Breast epithelium (tissue), 4 donors: ENCODE measurements around the gene SARM1. TPM values are rescaled to one million over a fixed set of nuclear protein-coding genes. Genes with fewer than 3 reads are reported as not detected.

Experiments used
- DNase-seq, 2 donors: peaks; one replicate each; pipeline ENCODE4 v3.0.0-alpha.2; 2019; ENCODE audit warnings: low spot score in 2 of 2
- H3K27ac ChIP-seq, 2 donors: fragments of 200-600 bp; sonication (generic) in 1 of 2; one replicate each; pipeline ENCODE4 v1.5.1; 2016 to 2019; ENCODE audit warnings: mild to moderate bottlenecking in 1 of 2
- H3K27me3 ChIP-seq, 2 donors: fragments of 200-600 bp; sonication (generic) in 1 of 2; one replicate each; pipeline versions ENCODE4 v1.5.1 to v1.6.0; 2017 to 2019; ENCODE audit warnings: control low read depth in 1 of 2, mild to moderate bottlenecking in 1 of 2
- H3K36me3 ChIP-seq: fragments of 200-600 bp; one replicate; pipeline ENCODE4 v1.5.1; 2019
- H3K4me1 ChIP-seq, 2 donors: fragments of 200-600 bp; sonication (generic); one replicate each; pipeline ENCODE4 v1.5.1; 2016 to 2019; ENCODE audit warnings: control low read depth in 1 of 2
- H3K4me3 ChIP-seq, 3 donors: fragments of 200-600 bp; sonication (generic); 1 replicate in 2 of 3; 2 replicates in 1 of 3; pipeline ENCODE4 v1.5.1; 2016 to 2019; ENCODE audit warnings: mild to moderate bottlenecking in 3 of 3, moderate library complexity in 2 of 3
- H3K9me3 ChIP-seq, 2 donors: fragments of 200-600 bp; sonication (generic) in 1 of 2; one replicate each; pipeline ENCODE4 v1.5.1; 2016 to 2019; ENCODE audit warnings: control low read depth in 1 of 2
- CTCF ChIP-seq, 3 donors: fragments of 450-650 bp; IDR thresholded peaks; one replicate each; pipeline ENCODE4 v1.5.1; 2016 to 2017; ENCODE audit warnings: antibody characterized with exemption in 3 of 3, mild to moderate bottlenecking in 3 of 3, moderate library complexity in 3 of 3
- POLR2A ChIP-seq: fragments of 450-650 bp; IDR thresholded peaks from one replicate; pipeline ENCODE4 v1.6.1; 2016; ENCODE audit warnings: antibody characterized with exemption, mild to moderate bottlenecking, moderate library complexity
- POLR2AphosphoS5 ChIP-seq, 3 donors: sonication (generic); formaldehyde crosslinking; IDR thresholded peaks; one replicate each; pipeline ENCODE4 v1.6.1; 2017; ENCODE audit warnings: antibody characterized with exemption in 3 of 3
- intact Hi-C: fragments of 100-400 bp; cut with DNase I; formaldehyde crosslinking; loops from one replicate; pipeline ENCODE4 v1.15.1; 2023; ENCODE audit warnings: low total_unique reads
- total RNA-seq, 3 donors: library from RNA; depleted of rRNA; stranded (reverse); fragments of >200 nt; gene quantifications; one replicate each; pipeline ENCODE4 v1.1.0, GENCODE V29; 2016

Gene SARM1
- total RNA-seq, 3 donors from 2014 or later: 6.4 to 14.3 (median 13.8) TPM

- H3K36me3 ChIP-seq: no peaks in the 10 kb centered on the region
- intact Hi-C loops: no loop called here
- H3K27ac ChIP-seq: no peak overlapping the region
- no peak for TF ChIP-seq POLR2A
- TF ChIP-seq CTCF (IDR thresholded peaks at IDR 0.05): no peak
- no peak for TF ChIP-seq POLR2AphosphoS5 (IDR thresholded peaks at IDR 0.05)
- no peaks in the 10 kb centered on the region for H3K27me3 ChIP-seq
- H3K4me1 ChIP-seq: no peaks in the 10 kb centered on the region
- no peaks in the 10 kb centered on the region for H3K9me3 ChIP-seq
- H3K4me3 ChIP-seq: no peak overlapping the region
- no peak for DNase-seq
Observed at GRCh38 chr17:28446716-28447395, 75.4 kb downstream of the SARM1 start.

- intact Hi-C loops: no loop called here
Observed at GRCh38 chr17:28447396-28447760, 75.9 kb downstream of the SARM1 start.

GRCh38 chr17:28449859-28450258 lies 78.4 kb downstream of the SARM1 start:
- Histone ChIP-seq H3K27me3 (no peaks in the 10 kb centered on the region), H3K4me3 (no peak overlapping the region), H3K36me3 (no peaks in the 10 kb centered on the region), H3K9me3 (no peaks in the 10 kb centered on the region), H3K4me1 (no peaks in the 10 kb centered on the region), H3K27ac (no peak overlapping the region)
- DNase-seq: no peak
- TF ChIP-seq CTCF (IDR thresholded peaks at IDR 0.05) (no peak), POLR2A (no peak), POLR2AphosphoS5 (IDR thresholded peaks at IDR 0.05) (no peak)
- intact Hi-C loops: no loop called here

More at GRCh38 chr17:28447396-28447760, 75.9 kb downstream of the SARM1 start:
- TF ChIP-seq POLR2A: no peak
- no peak for TF ChIP-seq POLR2AphosphoS5 (IDR thresholded peaks at IDR 0.05)
- TF ChIP-seq CTCF (IDR thresholded peaks at IDR 0.05): no peak
- Histone ChIP-seq H3K4me3 (no peak overlapping the region), H3K9me3 (no peaks in the 10 kb centered on the region), H3K36me3 (no peaks in the 10 kb centered on the region), H3K27me3 (no peaks in the 10 kb centered on the region), H3K4me1 (no peaks in the 10 kb centered on the region), H3K27ac (no peak overlapping the region)
- no peak for DNase-seq

Other genes starting within 250 kb of the SARM1 start
- 1 to 10 TPM; 7.2 to 9.8 (median 7.5) TPM for gene TMEM97, start 52.5 kb upstream of the SARM1 start, total RNA-seq
- gene IFT20, start 36.2 kb upstream of the SARM1 start, total RNA-seq: 10 to 100 TPM; 40.2 to 52.8 (median 47.2) TPM
- 10 to 100 TPM; 15.5 to 31.9 (median 28.5) TPM for gene TNFAIP1, start 35.9 kb upstream of the SARM1 start, total RNA-seq
- 10 to 100 TPM; 64.5 to 85.0 (median 69.8) TPM for gene POLDIP2, start 14.2 kb upstream of the SARM1 start, total RNA-seq
- not detected for gene SEBOX, start 6.5 kb upstream of the SARM1 start, total RNA-seq
- gene VTN, start 1.4 kb upstream of the SARM1 start, total RNA-seq: 10 to 100 TPM in 1 of 3 donors, under 1 TPM in 2; 0.32 to 12.1 (median 0.98) TPM
- gene SLC46A1, start 34.5 kb downstream of the SARM1 start, total RNA-seq: 10 to 100 TPM; 11.2 to 22.7 (median 12.5) TPM
- gene SLC13A2, start 102.0 kb downstream of the SARM1 start, total RNA-seq: 1 to 10 TPM in 1 of 3 donors, under 1 TPM in 1, not detected in 1; 0.66 to 4.0 TPM
- under 1 TPM in 1 of 3 donors, not detected in 2; 0.29 TPM for gene FOXN1, start 134.7 kb downstream of the SARM1 start, total RNA-seq
- 10 to 100 TPM; 19.2 to 34.1 (median 32.9) TPM for gene UNC119, start 180.9 kb downstream of the SARM1 start, total RNA-seq
- 10 to 100 TPM; 35.4 to 63.5 (median 53.3) TPM for gene PIGS, start 199.8 kb downstream of the SARM1 start, total RNA-seq
- 100 to 1,000 TPM in 1 of 3 donors, 10 to 100 TPM in 2; 19.7 to 191 (median 40.7) TPM for gene ALDOC, start 205.2 kb downstream of the SARM1 start, total RNA-seq
- gene SPAG5, start 227.3 kb downstream of the SARM1 start, total RNA-seq: 1 to 10 TPM; 3.3 to 5.8 (median 4.1) TPM
- gene RSKR, start 242.5 kb downstream of the SARM1 start, total RNA-seq: 10 to 100 TPM in 2 of 3 donors, 1 to 10 TPM in 1; 9.3 to 11.1 (median 11.0) TPM